Endothelial cell of umbilical vein (primary cell): ENCODE measurements around the gene FBLN7.

Source experiments
- CTCF ChIP-seq, 2 donors: IDR thresholded peaks; 1 replicate in 1 of 2; 2 replicates in 1 of 2; pipeline ENCODE4 v1.5.1; 2011; ENCODE audit warnings: low read length in 2 of 2, mild to moderate bottlenecking in 2 of 2, moderate library complexity in 2 of 2, control low read depth in 1 of 2, inconsistent platforms in 1 of 2, low read depth in 1 of 2; ENCODE audit not compliant: insufficient read depth in 1 of 2; ENCODE audit errors: extremely low read depth in 1 of 2
- EZH2 ChIP-seq: IDR thresholded peaks from 2 replicates; pipeline ENCODE4 v1.6.1; 2012; ENCODE audit warnings: borderline replicate concordance, low read depth, mild to moderate bottlenecking, moderate library complexity, low read length, inconsistent platforms; ENCODE audit not compliant: severe bottlenecking
- POLR2A ChIP-seq: IDR thresholded peaks from 2 replicates; pipeline ENCODE4 v1.6.1; 2012; ENCODE audit warnings: low read depth, mild to moderate bottlenecking, control low read depth, low read length

- TF ChIP-seq POLR2A (no peak), CTCF (IDR thresholded peaks at IDR 0.05; ENCODE audit: extremely low read depth in 1 of 2, insufficient read depth in 1 of 2, low read depth in 1 of 2, low read length in 2 of 2) (no peak), EZH2 (no peak)
These were observed 10.3 kb downstream of the FBLN7 start for GRCh38 chr2:112148477-112148876.
